Measurements from ENCODE around the gene CBX5.
A peak's percentile ranks its signal among the peaks of the same experiment; 100 is the strongest.

The CBX5 gene

GRCh38 chr12:54222609-54223008 lies 57.3 kb downstream of the CBX5 start:
- DNase-seq (ENCODE audit: low read depth) = no peak

DNA sequence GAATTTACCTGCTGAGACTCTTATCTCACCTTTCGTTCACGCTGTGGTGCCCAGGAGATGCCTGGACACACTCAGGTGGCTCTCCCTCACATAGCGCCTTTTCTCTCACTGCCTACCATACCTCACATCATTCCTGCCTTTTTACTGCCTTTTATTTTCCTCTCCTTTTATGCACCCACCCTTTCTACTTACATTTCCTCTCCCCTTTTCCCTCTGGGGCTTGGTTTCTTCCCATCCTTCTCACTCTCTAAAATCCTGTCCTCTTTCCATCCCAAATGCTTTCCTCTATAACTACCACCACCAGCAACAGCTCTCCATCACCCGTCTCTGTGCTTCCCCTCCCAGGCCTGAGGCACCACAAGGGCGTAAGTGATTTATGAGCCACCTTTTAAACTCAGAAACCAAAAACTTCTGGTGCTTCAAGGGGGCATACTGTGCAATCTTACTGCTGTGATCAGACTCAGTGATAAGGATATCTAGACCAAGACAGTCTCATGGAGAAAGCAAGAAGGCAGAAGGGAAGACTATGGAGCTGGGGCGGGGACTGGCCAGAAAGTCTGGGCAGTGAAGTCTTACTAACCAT lies 58.4 kb downstream of the CBX5 start:
- DNase-seq (ENCODE audit: low read depth) = no peak

DNA sequence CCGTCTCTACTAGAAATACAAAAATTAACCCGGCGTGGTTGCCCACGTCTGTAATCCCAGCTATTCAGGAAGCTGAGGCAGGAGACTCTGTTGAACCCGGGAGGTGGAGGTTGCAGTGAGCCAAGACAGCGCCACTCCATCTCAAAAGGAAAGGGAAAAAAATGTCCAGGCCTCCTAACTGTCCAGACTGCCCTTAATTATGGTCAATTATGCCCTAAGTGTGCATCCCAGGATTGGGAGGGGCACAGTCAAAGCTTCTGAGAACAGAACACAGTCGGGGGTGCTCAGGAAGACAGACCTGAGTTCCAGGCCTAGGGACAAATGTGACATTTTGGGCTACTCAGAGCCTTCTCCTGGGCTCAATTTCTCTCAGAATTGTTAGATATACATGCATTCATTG lies 59.4 kb downstream of the CBX5 start:
- no peak for DNase-seq (ENCODE audit: low read depth)

DNA sequence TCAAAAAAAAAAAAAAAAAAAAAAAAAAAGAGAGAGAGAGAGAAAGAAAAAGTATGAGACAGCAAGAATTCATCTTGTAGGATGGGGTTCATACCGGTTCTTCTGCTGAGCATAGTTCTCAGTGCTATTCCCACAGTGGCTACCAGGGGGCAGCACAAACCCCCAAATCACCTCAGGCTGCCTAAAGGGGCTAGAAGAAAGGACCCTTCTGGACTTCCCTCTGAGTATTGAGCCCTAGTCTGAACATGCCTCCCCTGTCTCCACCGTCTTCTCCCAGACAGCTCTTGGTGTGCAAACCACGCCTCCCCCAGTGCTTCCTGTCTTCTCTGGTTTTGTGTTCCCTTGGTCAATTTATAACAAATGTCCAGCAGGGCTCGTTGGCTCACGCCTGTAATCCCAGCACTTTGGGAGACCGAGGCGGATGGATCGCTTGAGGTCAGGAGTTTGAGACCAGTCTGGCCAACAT lies 59.8 kb downstream of the CBX5 start:
- peak; percentile 48 for DNase-seq (ENCODE audit: low read depth)

DNA sequence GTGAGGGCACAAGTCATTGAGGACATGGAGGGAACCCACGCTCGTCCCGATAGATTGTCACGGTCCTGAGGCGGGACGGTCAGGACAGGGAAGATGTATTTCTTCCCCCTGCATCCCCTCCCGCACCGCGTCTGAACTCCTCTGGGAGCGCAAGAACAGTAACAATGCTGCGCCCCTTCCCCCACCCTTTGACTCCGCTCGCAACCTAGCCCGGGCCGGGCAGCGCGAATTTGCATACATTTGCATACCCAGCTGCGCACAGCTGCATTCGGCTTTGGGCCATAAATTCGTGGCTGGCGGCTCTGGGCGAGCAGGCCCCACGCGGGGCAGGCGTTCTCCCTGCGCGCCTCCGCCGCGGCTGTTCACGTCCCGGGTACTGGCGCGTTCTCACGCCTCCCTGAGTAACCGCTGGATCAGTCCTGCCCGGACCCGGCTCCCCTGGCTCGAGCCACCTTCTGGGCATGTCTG lies 62.1 kb downstream of the CBX5 start:
- DNase-seq (ENCODE audit: low read depth) = no peak

DNA sequence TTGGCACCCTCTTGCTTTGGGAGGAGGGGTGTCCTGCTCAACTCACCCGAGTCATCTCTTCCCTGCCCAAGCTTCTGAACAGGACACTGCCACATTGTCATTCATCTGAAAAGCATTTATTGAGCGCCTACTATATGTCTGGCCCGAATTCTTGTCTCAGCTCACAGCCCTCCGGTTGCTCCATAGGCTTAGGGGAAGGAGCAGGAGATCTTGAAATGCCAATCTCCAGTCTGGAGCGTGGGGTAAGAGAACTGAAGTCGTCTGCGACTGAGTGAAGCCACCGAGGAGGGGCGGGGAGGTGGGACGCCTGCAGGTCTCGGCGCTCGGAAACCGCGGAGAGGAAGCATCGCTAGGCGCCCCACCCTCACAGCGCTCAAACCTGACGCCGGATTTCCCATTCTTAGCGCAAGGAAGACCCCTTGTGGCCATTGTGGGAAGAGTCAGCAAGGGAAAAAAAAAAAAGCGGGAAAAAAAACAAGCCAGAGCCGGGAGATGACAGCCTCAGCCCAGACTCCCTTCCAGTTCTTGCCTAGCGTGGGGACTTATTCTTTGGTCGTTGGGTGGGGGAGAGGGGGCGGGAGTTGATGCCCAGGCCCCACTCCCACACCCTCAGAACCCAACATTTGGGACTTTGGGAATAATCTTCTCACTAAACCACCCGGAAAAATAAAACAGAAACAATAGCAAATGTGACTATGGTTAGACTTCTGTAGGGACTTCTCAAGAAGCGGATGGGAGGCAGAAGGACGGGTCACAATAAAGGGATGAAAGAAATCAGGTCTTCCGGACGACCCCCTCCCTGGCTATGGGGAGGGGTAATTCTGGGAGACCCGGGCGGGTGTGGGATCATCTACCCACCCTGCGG lies 62.9 kb downstream of the CBX5 start:
- DNase-seq (ENCODE audit: low read depth) = peak; percentile 67

- DNase-seq (ENCODE audit: low read depth) = no peak
Measured at GRCh38 chr12:54215989-54216796, 63.7 kb downstream of the CBX5 start.

GRCh38 chr12:54214553-54215406 lies 65.1 kb downstream of the CBX5 start:
- DNase-seq (ENCODE audit: low read depth) = peak; percentile 83

DNA sequence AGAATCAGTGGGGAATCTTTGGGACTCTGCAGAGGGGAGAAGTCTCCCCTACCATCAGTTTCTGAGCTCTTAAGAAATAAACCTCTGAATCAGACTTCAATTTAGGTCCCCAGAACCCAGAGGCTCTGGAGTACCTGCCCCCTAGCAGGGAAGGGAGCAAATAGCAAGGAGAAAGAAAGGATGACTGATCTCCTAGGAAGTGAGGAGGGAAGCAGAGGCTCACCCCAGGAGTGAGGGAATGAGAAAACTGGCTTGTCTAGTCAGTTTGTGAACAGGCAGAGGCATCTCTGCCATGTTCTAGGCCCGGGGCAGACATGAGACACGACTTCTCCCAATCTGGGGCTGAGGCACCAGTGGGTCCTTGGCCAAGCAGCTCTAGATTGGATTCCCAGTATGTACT lies 66.8 kb downstream of the CBX5 start:
- DNase-seq (ENCODE audit: low read depth) = no peak

DNA sequence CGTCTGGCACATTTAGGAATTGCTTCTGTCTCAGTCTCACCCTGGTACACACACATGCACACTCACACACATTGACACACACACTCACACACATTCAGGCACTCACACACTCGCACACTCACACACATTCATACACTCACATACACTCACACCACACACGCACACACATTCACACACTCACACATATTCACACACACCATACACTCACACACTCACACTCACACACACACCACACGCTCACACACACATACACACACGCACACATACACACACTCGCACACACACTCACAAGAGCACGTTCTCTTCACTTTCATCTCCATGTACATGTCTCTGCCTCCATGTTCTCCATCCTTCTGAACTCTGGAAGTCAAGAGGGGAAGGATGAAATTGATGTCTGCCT lies 68.0 kb downstream of the CBX5 start:
- DNase-seq (ENCODE audit: low read depth) = no peak

- DNase-seq (ENCODE audit: low read depth) = no peak
Measured at GRCh38 chr12:54210400-54210790, 69.5 kb downstream of the CBX5 start.

DNA sequence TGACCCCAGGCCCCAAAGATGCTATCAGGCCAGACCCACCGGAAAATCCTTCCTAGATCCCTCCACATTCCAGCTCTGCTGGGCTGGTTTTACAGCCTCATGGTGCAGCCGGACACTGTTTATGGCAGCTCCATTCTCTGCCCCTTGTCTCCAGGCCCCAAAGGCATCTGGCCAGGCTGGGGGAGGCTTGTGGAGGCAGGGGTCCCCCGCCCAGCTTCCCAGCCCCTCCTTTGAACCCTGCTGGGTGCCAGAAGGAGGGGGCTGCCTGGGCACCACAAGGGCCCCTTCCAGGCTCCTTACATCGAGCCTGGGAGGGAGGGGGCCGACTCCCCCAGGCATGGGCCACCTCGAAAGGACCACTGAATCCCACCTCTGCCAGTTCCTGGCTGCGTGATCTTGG lies 71.3 kb downstream of the CBX5 start:
- DNase-seq (ENCODE audit: low read depth) = no peak

GRCh38 chr12:54207539-54208294 lies 72.2 kb downstream of the CBX5 start:
- DNase-seq (ENCODE audit: low read depth) = peak; percentile 72

GRCh38 chr12:54206791-54207190 lies 73.1 kb downstream of the CBX5 start:
- no peak for DNase-seq (ENCODE audit: low read depth)

- no peak for DNase-seq (ENCODE audit: low read depth)
Measured at GRCh38 chr12:54204316-54204715, 75.6 kb downstream of the CBX5 start.

DNA sequence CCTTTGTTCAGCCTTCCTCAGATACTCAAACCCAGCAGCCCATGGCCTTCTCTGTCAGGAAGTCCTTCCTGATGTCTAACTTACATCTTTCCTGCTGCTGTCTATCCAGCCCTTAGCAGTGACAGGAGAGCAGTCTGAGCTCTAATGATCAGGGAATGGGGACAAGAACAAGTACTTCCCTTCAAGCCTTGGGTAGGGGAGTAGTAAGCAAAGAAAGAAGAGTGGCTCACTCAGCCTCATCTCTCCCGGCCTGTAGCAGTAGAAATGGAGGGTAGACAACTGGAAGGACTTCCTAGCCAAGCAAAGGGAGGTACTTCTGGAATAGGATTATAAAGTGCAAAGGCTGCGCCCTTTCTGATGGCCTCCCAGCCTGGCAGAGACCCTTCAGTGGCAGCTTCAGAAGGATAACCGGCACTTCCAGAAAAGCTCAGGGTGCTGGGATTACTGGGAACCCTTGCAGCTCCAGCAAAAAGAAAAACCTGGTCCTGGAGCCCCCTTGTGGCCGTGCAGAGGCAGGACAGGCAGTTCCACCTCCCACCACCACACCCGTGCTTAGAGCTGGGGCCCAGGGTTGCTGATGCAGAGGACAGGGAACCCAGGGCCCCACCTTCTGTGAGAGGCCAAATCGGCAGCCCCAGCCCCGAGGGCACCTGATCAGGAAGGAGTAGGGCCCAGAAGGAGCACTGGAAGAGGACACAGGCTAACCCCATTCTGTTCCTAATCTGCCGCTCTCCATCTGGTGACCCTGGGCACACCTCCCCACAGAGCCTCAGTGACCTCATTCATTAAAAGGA lies 78.7 kb downstream of the CBX5 start:
- peak; percentile 49 for DNase-seq (ENCODE audit: low read depth)

GRCh38 chr12:54200412-54200811 lies 79.5 kb downstream of the CBX5 start:
- DNase-seq (ENCODE audit: low read depth) = no peak

- DNase-seq (ENCODE audit: low read depth) = no peak
Measured at GRCh38 chr12:54199917-54200316, 80.0 kb downstream of the CBX5 start.

- DNase-seq (ENCODE audit: low read depth) = no peak
Measured at GRCh38 chr12:54199034-54199433, 80.9 kb downstream of the CBX5 start.

DNA sequence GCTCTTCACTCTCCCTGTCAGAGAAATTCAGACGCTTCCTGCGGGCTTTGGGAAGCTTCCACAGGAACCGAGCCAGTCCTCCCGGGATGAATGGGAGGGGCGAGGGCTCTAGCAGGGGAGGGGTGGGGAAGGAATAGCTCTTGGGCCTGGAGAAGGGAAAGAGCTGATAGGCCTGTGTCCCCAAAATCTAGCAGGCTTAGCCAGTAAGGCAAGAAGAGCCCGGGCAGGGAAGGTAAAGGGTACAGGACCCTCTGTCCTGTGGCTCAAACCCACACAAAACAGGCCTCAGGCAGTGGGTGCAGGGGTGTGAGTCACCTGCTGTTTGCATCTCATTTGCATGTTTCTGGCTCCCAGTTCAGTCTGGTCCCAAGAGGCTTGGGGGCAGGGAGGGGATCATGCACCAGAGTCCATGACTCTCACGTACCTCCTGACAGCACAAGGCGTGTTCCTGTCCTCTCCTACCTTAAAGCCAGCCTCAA lies 82.5 kb downstream of the CBX5 start:
- DNase-seq (ENCODE audit: low read depth) = no peak
